Thoracic aorta (tissue), 2 donors: ENCODE measurements around the gene CBX5. TPM values are rescaled to one million over a fixed set of nuclear protein-coding genes. Genes with fewer than 3 reads are reported as not detected.
"Not testable (repeated sequence)": the region's sequence is repeated elsewhere in the genome, so short reads cannot be mapped to it uniquely, and the experiment has no call there.

Experiments used
- ATAC-seq: fragments of 150-250 bp; one replicate; pipeline ENCODE4 v1.8.0; 2017; ENCODE audit warnings: low read depth; ENCODE audit not compliant: insufficient number of reproducible peaks, low FRiP score
- DNase-seq: peaks from one replicate; pipeline ENCODE4 v3.0.0-alpha.2; 2020; ENCODE audit warnings: low spot score
- H3K27ac ChIP-seq, 2 donors: fragments of 200-600 bp; sonication (generic); 1 replicate in 1 of 2; 2 replicates in 1 of 2; pipeline ENCODE4 v1.5.1; 2016; ENCODE audit warnings: mild to moderate bottlenecking in 2 of 2, moderate library complexity in 2 of 2
- H3K27me3 ChIP-seq: fragments of 200-600 bp; sonication (generic); replicated peaks from 2 replicates; pipeline ENCODE4 v1.6.0; 2016; ENCODE audit warnings: mild to moderate bottlenecking; ENCODE audit not compliant: insufficient read depth
- H3K36me3 ChIP-seq: fragments of 200-600 bp; sonication (generic); one replicate; pipeline ENCODE4 v1.5.1; 2016
- H3K4me1 ChIP-seq, 2 donors: fragments of 200-600 bp; sonication (generic); 1 replicate in 1 of 2; 2 replicates in 1 of 2; pipeline versions ENCODE4 v1.5.1 to v1.6.0; 2016; ENCODE audit warnings: low read depth in 2 of 2, mild to moderate bottlenecking in 1 of 2; ENCODE audit not compliant: control insufficient read depth in 1 of 2
- H3K4me3 ChIP-seq: fragments of 200-600 bp; sonication (generic); 2 replicates; pipeline ENCODE4 v1.5.1; 2016; ENCODE audit warnings: mild to moderate bottlenecking
- H3K9me3 ChIP-seq: fragments of 200-600 bp; sonication (generic); 2 replicates; pipeline ENCODE4 v1.5.1; 2016
- CTCF ChIP-seq: fragments of 200-600 bp; sonication (generic); IDR thresholded peaks from one replicate; pipeline ENCODE4 v1.5.1; 2019; ENCODE audit warnings: antibody characterized with exemption
- total RNA-seq, 2 donors: library from RNA; depleted of rRNA; stranded (reverse); fragments of >200 nt; gene quantifications; one replicate each; pipeline versions ENCODE4 v1.1.0 to v1.2.3, GENCODE V29; 2016

The CBX5 gene
- total RNA-seq, 2 donors from 2014 or later, result 37.6 to 52.7 TPM

DNA sequence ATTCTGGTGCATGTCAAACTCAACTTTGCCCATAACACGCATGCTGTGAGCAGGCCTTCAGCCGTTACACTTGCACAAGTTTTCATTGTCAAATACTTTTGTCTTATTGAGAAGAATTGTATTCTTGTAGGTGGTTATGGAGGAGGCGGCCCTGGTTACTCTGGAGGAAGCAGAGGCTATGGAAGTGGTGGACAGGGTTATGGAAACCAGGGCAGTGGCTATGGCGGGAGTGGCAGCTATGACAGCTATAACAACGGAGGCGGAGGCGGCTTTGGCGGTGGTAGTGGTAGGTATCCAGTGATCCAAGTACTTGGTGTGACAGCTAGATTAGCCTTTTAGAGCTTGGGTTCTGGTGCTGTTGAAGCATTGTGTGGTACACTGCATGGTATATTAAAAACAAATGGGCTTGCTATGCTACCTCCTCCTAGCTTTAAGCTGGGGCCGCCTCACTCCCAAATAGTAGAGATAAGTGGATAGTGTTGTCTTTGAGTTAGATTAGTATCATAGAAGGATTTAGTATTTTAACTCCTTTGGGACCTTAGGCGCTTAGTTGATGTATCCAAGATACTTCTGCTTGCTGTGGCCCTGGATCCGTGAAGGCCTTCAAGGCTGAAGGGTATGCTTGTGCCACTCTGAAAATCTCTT is 3.1 kb upstream of the CBX5 start:
- no peak for TF ChIP-seq CTCF
- ATAC-seq (no peak), DNase-seq (no peak)
- H3K4me1 ChIP-seq, result peaks cover 36 to 61% of the 10 kb centered on the region in 2 donors
- H3K4me3 ChIP-seq, result peak overlapping the region; percentile 85
- H3K27ac ChIP-seq, result no peak overlapping the region
- no peaks in the 10 kb centered on the region for H3K27me3 ChIP-seq
- peaks cover 50% of the 10 kb centered on the region for H3K36me3 ChIP-seq
- H3K9me3 ChIP-seq, result no peaks in the 10 kb centered on the region

- not testable (repeated sequence) for ATAC-seq, DNase-seq, H3K9me3 ChIP-seq, H3K27me3 ChIP-seq
- peaks cover 46 to 69% of the 10 kb centered on the region in 2 donors for H3K4me1 ChIP-seq
- peak overlapping the region; percentile 95 to 96 for H3K27ac ChIP-seq
- peaks cover 38% of the 10 kb centered on the region for H3K36me3 ChIP-seq
- H3K4me3 ChIP-seq, result peak overlapping the region; percentile 85
These were observed 1.8 kb upstream of the CBX5 start for GRCh38 chr12:54281694-54282093.

GRCh38 chr12:54281261-54281638 is 1.3 kb upstream of the CBX5 start:
- not testable (repeated sequence) for DNase-seq, H3K27me3 ChIP-seq, H3K9me3 ChIP-seq, ATAC-seq
- H3K36me3 ChIP-seq, result peaks cover 34% of the 10 kb centered on the region
- peak overlapping the region; percentile 85 for H3K4me3 ChIP-seq
- peaks cover 46 to 66% of the 10 kb centered on the region in 2 donors for H3K4me1 ChIP-seq
- H3K27ac ChIP-seq, result peak overlapping the region; percentile 95 to 96

DNA sequence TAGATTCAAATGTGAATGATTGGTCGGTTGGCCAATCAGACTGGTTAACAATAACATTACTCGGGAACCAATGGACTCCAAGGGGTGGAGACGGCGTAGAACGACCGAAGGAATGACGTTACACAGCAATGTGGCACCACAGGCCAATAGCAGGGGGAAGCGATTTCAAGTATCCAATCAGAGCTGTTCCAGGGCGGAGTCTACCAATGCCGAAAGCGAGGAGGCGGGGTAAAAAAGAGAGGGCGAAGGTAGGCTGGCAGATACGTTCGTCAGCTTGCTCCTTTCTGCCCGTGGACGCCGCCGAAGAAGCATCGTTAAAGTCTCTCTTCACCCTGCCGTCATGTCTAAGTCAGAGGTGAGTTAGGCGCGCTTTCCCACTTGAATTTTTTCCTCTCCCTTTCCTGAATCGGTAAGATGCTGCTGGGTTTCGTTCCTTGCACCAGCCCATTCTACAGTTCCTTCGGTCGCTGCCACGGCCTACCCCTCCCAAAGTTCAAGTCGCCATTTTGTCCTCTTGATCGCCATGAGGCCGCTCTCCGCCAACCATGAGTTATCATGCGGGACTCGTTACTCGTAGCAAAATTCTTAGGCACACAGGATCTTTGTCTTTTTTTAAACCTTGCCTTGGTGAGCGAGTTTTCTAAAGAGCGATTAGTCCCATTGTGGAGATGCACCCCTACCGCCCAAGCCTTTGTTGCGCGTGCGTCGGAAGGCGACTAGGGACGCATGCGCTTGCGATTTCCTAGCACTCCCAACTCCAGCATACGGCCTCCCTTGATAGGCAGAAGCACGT is 742 bp upstream of the CBX5 start, which contains the start of gene HNRNPA1:
HNRNPA1 (plus strand) TSS at position 259 of the 793 bp plus-strand sequence; CDS start at position 341, 82 bp downstream.
- H3K4me3 ChIP-seq, result peak within 1 kb of the TSS; percentile 85
- H3K36me3 ChIP-seq, result peaks cover 29% of the 10 kb centered on the region
- ATAC-seq, result peak; percentile 98
- H3K9me3 ChIP-seq, result no peaks in the 10 kb centered on the region
- DNase-seq, result peak; percentile 94
- H3K4me1 ChIP-seq, result peaks cover 46 to 62% of the 10 kb centered on the region in 2 donors
- TF ChIP-seq CTCF, result no peak
- H3K27me3 ChIP-seq, result no peaks in the 10 kb centered on the region
- H3K27ac ChIP-seq, result peak within 1 kb of the TSS; percentile 95 to 96

DNA sequence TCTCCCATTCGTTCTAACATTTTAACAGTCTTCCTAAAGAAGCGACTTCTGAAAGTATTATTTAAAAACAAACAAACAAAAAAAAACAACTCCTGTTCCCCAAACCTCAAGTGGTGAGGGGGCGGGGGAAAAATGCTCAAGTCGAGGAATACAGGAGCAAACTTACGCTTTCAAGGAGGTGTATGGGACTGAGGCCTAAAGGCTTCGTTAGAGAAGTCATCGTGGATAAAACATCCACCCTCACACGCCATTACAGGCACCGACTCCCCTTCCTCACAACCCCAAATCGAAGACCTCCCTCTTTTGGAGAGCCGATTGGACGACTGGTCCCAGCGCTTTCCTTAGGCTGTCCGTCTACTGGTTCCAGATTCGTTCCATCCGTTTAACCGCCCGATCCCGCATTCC is 693 bp downstream of the CBX5 start:
- H3K4me1 ChIP-seq, result peaks cover 45 to 50% of the 10 kb centered on the region in 2 donors
- ATAC-seq, result no peak
- H3K4me3 ChIP-seq, result peak overlapping the region; percentile 85
- DNase-seq, result no peak
- H3K27ac ChIP-seq, result peak overlapping the region; percentile 87 to 96
- no peaks in the 10 kb centered on the region for H3K27me3 ChIP-seq
- TF ChIP-seq CTCF, result no peak
- H3K36me3 ChIP-seq, result peaks cover 21% of the 10 kb centered on the region
- H3K9me3 ChIP-seq, result no peaks in the 10 kb centered on the region

- peak overlapping the region; percentile 85 for H3K4me3 ChIP-seq
These were observed 2.1 kb downstream of the CBX5 start for GRCh38 chr12:54277823-54278276.

More at GRCh38 chr12:54277823-54278276, 2.1 kb downstream of the CBX5 start:
- Histone ChIP-seq H3K36me3 (peaks cover 17% of the 10 kb centered on the region), H3K27me3 (no peaks in the 10 kb centered on the region), H3K27ac (peak overlapping the region; percentile 87 to 96), H3K9me3 (no peaks in the 10 kb centered on the region), H3K4me1 (peaks cover 31 to 36% of the 10 kb centered on the region in 2 donors)
- ATAC-seq, result no peak
- DNase-seq, result no peak
- no peak for TF ChIP-seq CTCF
